Measurements from ENCODE around the gene NUDT19.
"Not testable (repeated sequence)": the region's sequence is repeated elsewhere in the genome, so short reads cannot be mapped to it uniquely, and the experiment has no call there.

Gene NUDT19

DNA sequence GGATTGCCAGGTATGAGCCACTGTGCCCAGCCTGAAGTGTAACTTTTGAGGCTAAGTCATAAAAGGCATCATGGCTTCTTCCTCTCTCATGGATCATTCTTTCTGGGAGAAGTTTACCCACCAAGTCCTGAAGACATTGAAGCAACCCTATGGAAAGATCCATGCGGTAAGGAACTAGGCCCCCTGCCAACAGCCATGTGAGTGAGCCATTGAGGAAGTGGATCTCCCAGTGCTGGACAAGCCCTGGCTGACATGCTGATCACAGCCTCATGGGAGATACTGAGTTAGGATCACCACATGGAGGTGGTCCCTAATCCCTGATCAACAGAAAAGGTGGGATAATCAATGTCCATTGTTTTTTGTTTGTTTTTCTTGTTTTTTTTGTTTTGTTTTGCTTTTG lies 3.3 kb upstream of the NUDT19 start:
- Histone ChIP-seq H3K27me3 (ENCODE audit: insufficient read depth, low read depth) (no peaks in the 10 kb centered on the region), H3K4me1 (ENCODE audit: low read depth, poor library complexity, severe bottlenecking) (peaks cover 26% of the 10 kb centered on the region), H3K36me3 (ENCODE audit: insufficient read depth) (0 out of 2 replicates have a peak, but pooled peaks cover under 1% of the 10 kb centered on the region), H3K9ac (no peak overlapping the region), H3K79me2 (ENCODE audit: insufficient read depth, low read depth) (peaks cover 13% of the 10 kb centered on the region), H3K4me2 (no peak overlapping the region), H3K4me3 (IDR thresholded peaks at IDR 0.05; ENCODE audit: insufficient read depth, low read depth, low read length) (no peak overlapping the region), H2AFZ (ENCODE audit: low read depth) (no peak overlapping the region), H4K20me1 (ENCODE audit: insufficient read depth) (no peaks in the 10 kb centered on the region), H3K27ac (no peak overlapping the region)
- TF ChIP-seq, protein P1, sequence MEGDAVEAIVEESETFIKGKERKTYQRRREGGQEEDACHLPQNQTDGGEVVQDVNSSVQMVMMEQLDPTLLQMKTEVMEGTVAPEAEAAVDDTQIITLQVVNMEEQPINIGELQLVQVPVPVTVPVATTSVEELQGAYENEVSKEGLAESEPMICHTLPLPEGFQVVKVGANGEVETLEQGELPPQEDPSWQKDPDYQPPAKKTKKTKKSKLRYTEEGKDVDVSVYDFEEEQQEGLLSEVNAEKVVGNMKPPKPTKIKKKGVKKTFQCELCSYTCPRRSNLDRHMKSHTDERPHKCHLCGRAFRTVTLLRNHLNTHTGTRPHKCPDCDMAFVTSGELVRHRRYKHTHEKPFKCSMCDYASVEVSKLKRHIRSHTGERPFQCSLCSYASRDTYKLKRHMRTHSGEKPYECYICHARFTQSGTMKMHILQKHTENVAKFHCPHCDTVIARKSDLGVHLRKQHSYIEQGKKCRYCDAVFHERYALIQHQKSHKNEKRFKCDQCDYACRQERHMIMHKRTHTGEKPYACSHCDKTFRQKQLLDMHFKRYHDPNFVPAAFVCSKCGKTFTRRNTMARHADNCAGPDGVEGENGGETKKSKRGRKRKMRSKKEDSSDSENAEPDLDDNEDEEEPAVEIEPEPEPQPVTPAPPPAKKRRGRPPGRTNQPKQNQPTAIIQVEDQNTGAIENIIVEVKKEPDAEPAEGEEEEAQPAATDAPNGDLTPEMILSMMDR (conservative IDR thresholded peaks at IDR 0.05; ENCODE audit: low read depth, low read length) = no peak

DNA sequence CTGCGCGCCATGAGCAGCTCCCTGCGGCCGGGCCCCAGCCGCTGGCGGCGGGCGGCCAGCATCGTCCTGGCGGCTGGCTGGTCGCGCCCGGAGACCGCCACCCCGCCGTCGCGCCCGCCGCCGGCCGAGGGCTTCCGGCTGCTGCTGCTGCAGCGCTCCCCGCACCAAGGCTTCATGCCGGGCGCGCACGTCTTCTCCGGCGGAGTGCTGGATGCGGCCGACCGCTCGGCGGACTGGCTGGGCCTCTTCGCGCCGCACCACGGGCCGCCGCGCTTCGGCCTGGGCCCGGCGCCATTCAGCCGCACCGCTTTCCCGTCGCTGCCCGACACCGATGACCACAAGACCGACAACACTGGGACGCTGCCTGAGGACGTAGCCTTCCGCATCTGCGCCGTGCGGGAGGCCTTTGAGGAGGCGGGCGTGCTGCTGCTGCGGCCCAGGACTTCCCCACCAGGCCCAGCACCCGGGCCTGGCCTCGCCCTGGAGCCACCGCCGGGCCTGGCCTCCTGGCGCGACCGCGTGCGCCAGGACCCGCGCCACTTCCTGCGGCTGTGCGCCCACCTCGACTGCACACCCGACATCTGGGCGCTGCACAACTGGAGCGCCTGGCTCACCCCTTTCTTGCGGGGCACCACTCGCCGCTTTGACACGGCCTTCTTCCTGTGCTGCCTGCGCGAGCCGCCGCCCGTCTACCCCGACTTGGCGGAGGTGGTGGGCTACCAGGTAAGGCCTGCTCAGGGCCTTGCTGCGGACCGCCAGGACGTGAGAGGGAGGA lies 518 bp downstream of the NUDT19 start:
- Histone ChIP-seq H3K4me2 (peak overlapping the region; percentile 70), H3K27me3 (ENCODE audit: insufficient read depth, low read depth) (no peaks in the 10 kb centered on the region), H3K36me3 (ENCODE audit: insufficient read depth) (peaks cover 5% of the 10 kb centered on the region; the same call in 1 of the 2 replicates), H3K79me2 (ENCODE audit: insufficient read depth, low read depth) (peaks cover 52% of the 10 kb centered on the region), H3K27ac (peak overlapping the region; percentile 86), H4K20me1 (ENCODE audit: insufficient read depth) (peaks cover 5% of the 10 kb centered on the region; the same call in 1 of the 2 replicates), H2AFZ (ENCODE audit: low read depth) (peak overlapping the region; percentile 70), H3K4me3 (IDR thresholded peaks at IDR 0.05; ENCODE audit: insufficient read depth, low read depth, low read length) (no peak overlapping the region), H3K9ac (peak overlapping the region; percentile 98), H3K4me1 (ENCODE audit: low read depth, poor library complexity, severe bottlenecking) (peaks cover 62% of the 10 kb centered on the region)
- TF ChIP-seq, protein P1 (conservative IDR thresholded peaks at IDR 0.05; ENCODE audit: low read depth, low read length) = no peak

DNA sequence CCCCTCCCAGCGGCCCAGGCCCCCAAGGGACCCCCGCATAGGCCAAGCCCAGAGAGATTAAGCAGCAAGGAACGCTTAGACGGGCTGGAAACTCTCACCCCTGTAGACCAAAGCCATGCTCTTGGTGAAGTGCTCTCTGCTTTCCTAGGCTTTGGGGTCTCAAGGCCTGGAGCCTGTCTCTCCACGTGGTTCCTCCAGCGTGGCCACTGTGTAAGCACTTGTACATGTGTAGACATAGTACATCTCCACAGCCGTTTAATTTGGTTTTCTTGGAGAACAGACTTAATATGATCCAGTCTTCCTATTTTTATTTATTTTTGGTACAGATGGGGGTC lies 1.1 kb downstream of the NUDT19 start:
- H3K27ac ChIP-seq = peak overlapping the region; percentile 86
- peak overlapping the region; percentile 70 for H2AFZ ChIP-seq (ENCODE audit: low read depth)
- no peaks in the 10 kb centered on the region for H3K27me3 ChIP-seq (ENCODE audit: insufficient read depth, low read depth)
- H3K79me2 ChIP-seq (ENCODE audit: insufficient read depth, low read depth) = peaks cover 57% of the 10 kb centered on the region
- H4K20me1 ChIP-seq (ENCODE audit: insufficient read depth) = peaks cover 5% of the 10 kb centered on the region; the same call in 1 of the 2 replicates
- no peak overlapping the region for H3K4me3 ChIP-seq (IDR thresholded peaks at IDR 0.05; ENCODE audit: insufficient read depth, low read depth, low read length)
- H3K36me3 ChIP-seq (ENCODE audit: insufficient read depth) = peaks cover 5% of the 10 kb centered on the region; the same call in 1 of the 2 replicates
- peaks cover 63% of the 10 kb centered on the region for H3K4me1 ChIP-seq (ENCODE audit: low read depth, poor library complexity, severe bottlenecking)
- peak overlapping the region; percentile 61 for H3K4me2 ChIP-seq
- H3K9ac ChIP-seq = peak overlapping the region; percentile 98
- TF ChIP-seq, protein P1 (conservative IDR thresholded peaks at IDR 0.05; ENCODE audit: low read depth, low read length) = no peak

DNA sequence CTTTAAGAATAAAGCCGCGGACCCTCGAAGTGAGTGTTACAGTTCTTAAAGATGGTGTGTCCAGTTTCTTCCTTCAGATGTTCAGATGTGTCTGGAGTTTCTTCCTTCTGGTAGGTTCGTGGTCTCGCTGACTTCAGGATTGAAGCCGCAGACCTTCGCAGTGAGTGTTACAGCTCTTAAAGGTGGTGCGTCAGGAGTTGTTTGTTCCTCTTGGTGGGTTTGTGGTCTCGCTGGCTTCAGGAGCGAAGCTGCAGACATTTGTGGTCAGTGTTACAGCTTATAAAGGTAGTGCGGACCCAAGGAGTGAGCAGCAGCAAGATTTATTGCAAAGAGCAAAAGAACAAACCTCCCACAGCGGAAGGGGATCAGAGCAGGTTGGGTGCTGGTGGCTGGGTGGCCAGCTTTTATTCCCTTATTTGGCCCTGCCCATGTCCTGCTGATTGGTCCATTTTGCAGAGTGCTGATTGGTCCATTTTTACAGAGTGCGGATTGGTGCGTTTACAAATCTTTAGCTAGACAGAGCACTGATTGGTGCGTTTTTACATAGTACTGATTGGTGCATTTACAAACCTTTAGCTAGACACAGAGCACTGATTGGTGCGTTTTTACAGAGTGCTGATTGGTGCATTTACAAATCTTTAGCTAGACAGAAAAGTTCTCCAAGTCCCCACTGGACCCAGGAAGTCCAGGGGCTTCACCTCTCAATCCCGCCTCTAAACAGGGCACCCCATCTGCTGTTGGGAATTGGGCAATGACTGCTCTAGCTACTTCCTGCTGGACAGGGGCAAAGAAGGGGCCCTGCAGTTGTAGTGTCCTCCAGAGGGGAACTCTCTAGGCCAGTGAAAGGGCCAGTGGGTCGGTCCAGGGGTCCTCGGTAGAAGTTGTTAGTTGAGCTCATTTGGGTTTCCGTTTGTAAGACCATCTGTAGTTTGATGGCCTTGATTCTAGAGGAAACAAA lies 1.8 kb downstream of the NUDT19 start:
- Histone ChIP-seq H3K4me2 (peak overlapping the region; percentile 61), H3K4me1 (ENCODE audit: low read depth, poor library complexity, severe bottlenecking) (peaks cover 63% of the 10 kb centered on the region), H3K79me2 (ENCODE audit: insufficient read depth, low read depth) (peaks cover 64% of the 10 kb centered on the region), H3K27ac (peak overlapping the region; percentile 86), H3K9ac (peak overlapping the region; percentile 98)
- not testable (repeated sequence) for H3K4me3 ChIP-seq (IDR thresholded peaks at IDR 0.05; ENCODE audit: insufficient read depth, low read depth, low read length); H3K36me3 ChIP-seq (ENCODE audit: insufficient read depth); H4K20me1 ChIP-seq (ENCODE audit: insufficient read depth); H3K27me3 ChIP-seq (ENCODE audit: insufficient read depth, low read depth); H2AFZ ChIP-seq (ENCODE audit: low read depth)

DNA sequence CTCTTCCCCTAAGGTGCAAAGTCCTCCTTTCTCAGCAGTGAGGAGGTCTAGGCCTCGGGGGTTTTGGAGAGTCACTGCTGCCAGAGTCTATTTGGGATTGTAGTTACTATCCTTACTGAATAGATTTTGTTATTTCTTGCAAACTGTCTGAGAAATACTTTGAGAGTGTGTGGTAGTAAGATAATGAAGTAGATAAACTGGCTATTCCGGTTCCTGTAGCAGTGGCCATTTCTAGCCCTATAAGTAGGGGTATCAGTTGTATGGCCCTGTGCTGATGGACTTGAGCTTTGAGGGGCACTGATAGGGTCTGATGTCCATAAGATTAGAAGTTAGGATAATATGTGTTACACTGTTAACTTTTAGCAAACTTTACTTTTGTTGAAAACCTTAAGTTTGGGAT lies 2.7 kb downstream of the NUDT19 start:
- not testable (repeated sequence) for H3K27me3 ChIP-seq (ENCODE audit: insufficient read depth, low read depth); H3K9ac ChIP-seq; H2AFZ ChIP-seq (ENCODE audit: low read depth); H4K20me1 ChIP-seq (ENCODE audit: insufficient read depth); H3K27ac ChIP-seq; H3K4me3 ChIP-seq (IDR thresholded peaks at IDR 0.05; ENCODE audit: insufficient read depth, low read depth, low read length); H3K36me3 ChIP-seq (ENCODE audit: insufficient read depth)
- H3K79me2 ChIP-seq (ENCODE audit: insufficient read depth, low read depth) = peaks cover 73% of the 10 kb centered on the region
- peaks cover 63% of the 10 kb centered on the region for H3K4me1 ChIP-seq (ENCODE audit: low read depth, poor library complexity, severe bottlenecking)
- peak overlapping the region; percentile 61 for H3K4me2 ChIP-seq

DNA sequence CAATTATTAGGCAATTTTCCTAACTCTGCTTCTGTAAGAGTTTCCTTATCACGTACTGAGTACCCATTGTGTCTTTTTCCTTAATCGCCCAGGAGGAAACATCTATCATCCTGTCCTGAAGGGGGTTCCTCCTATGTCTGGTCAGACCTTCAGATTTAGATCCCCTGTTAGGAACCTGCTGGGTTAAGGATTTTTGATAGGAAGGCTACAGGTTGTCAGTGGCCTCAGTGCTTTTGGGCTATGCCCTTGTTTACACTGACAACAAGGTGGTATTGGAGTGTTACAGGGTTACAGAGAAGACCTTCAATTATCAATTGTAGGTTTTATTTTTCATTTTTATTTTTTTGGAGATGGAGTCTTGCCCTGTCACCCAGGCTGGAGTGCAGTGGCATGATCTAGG lies 3.2 kb downstream of the NUDT19 start:
- peaks cover 11% of the 10 kb centered on the region; the same call in 1 of the 2 replicates for H3K36me3 ChIP-seq (ENCODE audit: insufficient read depth)
- not testable (repeated sequence) for H3K9ac ChIP-seq; H3K4me3 ChIP-seq (IDR thresholded peaks at IDR 0.05; ENCODE audit: insufficient read depth, low read depth, low read length); H3K27me3 ChIP-seq (ENCODE audit: insufficient read depth, low read depth); H4K20me1 ChIP-seq (ENCODE audit: insufficient read depth); H3K27ac ChIP-seq; H2AFZ ChIP-seq (ENCODE audit: low read depth)
- peaks cover 58% of the 10 kb centered on the region for H3K4me1 ChIP-seq (ENCODE audit: low read depth, poor library complexity, severe bottlenecking)
- peaks cover 79% of the 10 kb centered on the region for H3K79me2 ChIP-seq (ENCODE audit: insufficient read depth, low read depth)
- H3K4me2 ChIP-seq = peak overlapping the region; percentile 61; the same call in 1 of the 2 replicates

DNA sequence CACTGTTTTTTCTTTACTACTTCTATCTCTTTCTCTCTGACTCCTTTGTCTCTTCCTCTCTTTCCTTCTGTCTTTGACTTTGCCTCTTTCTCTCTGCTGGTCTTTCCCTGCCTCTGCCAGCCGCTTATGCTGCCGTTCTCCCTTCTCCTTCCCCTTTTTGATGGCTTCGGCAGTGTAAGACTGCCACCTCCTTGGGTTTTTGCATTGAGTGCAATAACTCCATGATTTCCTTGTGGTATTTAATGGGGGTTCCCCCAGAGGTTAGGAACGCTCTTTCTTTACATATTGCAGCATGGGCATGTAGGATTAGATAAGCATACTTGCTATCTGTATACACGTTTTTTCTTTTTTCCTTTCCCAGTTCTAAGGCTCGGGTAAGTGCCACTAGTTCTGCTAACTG lies 3.9 kb downstream of the NUDT19 start:
- H3K27ac ChIP-seq; H4K20me1 ChIP-seq (ENCODE audit: insufficient read depth); H3K9ac ChIP-seq; H3K27me3 ChIP-seq (ENCODE audit: insufficient read depth, low read depth); H2AFZ ChIP-seq (ENCODE audit: low read depth); H3K4me3 ChIP-seq (IDR thresholded peaks at IDR 0.05; ENCODE audit: insufficient read depth, low read depth, low read length): not testable (repeated sequence)
- H3K4me1 ChIP-seq (ENCODE audit: low read depth, poor library complexity, severe bottlenecking) = peaks cover 52% of the 10 kb centered on the region
- peaks cover 15% of the 10 kb centered on the region; the same call in 1 of the 2 replicates for H3K36me3 ChIP-seq (ENCODE audit: insufficient read depth)
- peaks cover 85% of the 10 kb centered on the region for H3K79me2 ChIP-seq (ENCODE audit: insufficient read depth, low read depth)
- H3K4me2 ChIP-seq = peak overlapping the region; percentile 35; the same call in 1 of the 2 replicates

Data from KMS-11 (cell line).